Endodermal cell (in vitro differentiated cells): ENCODE data around the gene BPGM. TPM values are rescaled to one million over a fixed set of nuclear protein-coding genes. Genes with fewer than 3 reads are reported as not detected.

Experiments used
- DNase-seq: peaks from one replicate; pipeline ENCODE4 v3.0.0-alpha.2; 2017
- H3K27ac ChIP-seq: 2 replicates; pipeline ENCODE4 v1.5.1; 2013; ENCODE audit warnings: mild to moderate bottlenecking, low read depth, low read length, moderate library complexity
- H3K27me3 ChIP-seq: 2 replicates; pipeline ENCODE4 v1.6.1; 2013; ENCODE audit warnings: mild to moderate bottlenecking, low read length, moderate library complexity; ENCODE audit not compliant: insufficient read depth, control insufficient read depth, poor library complexity, severe bottlenecking
- H3K36me3 ChIP-seq: 2 replicates; pipeline ENCODE4 v1.7.0; 2013; ENCODE audit warnings: mild to moderate bottlenecking, low read length, moderate library complexity; ENCODE audit not compliant: control insufficient read depth, insufficient read depth
- H3K4me1 ChIP-seq: one replicate; pipeline ENCODE4 v1.7.0; 2013; ENCODE audit warnings: low read length; ENCODE audit not compliant: control insufficient read depth, insufficient read depth
- H3K4me3 ChIP-seq: 2 replicates; pipeline ENCODE4 v1.5.1; 2013; ENCODE audit warnings: mild to moderate bottlenecking, low read length, moderate library complexity
- H3K9ac ChIP-seq: 2 replicates; pipeline ENCODE4 v1.6.1; 2013; ENCODE audit warnings: mild to moderate bottlenecking, low read length, moderate library complexity; ENCODE audit not compliant: poor library complexity, severe bottlenecking; ENCODE audit errors: extremely low read depth
- H3K9me3 ChIP-seq: 2 replicates; pipeline ENCODE4 v1.6.1; 2013; ENCODE audit warnings: mild to moderate bottlenecking, low read length, moderate library complexity; ENCODE audit not compliant: control insufficient read depth
- H3K27ac Mint-ChIP-seq: 2 replicates; pipeline ENCODE4 v1.8.0; 2020; ENCODE audit warnings: mixed read lengths
- H3K27me3 Mint-ChIP-seq: 2 replicates; pipeline ENCODE4 v1.8.0; 2021; ENCODE audit warnings: mild to moderate bottlenecking, mixed read lengths; ENCODE audit not compliant: insufficient read depth
- H3K36me3 Mint-ChIP-seq: 2 replicates; pipeline ENCODE4 v1.8.0; 2020; ENCODE audit warnings: low read depth, mixed read lengths
- H3K4me1 Mint-ChIP-seq: 2 replicates; pipeline ENCODE4 v1.8.0; 2020; ENCODE audit warnings: mixed read lengths
- H3K4me3 Mint-ChIP-seq: 2 replicates; pipeline ENCODE4 v1.8.0; 2020; ENCODE audit warnings: mild to moderate bottlenecking, moderate library complexity, mixed read lengths
- H3K9me3 Mint-ChIP-seq: 2 replicates; pipeline ENCODE4 v1.8.0; 2020; ENCODE audit warnings: mild to moderate bottlenecking, mixed read lengths
- WGBS, 2 experiments: methylation state at CpG; one replicate each; pipeline versions ENCODE4 v1.1.5 to v1.1.7; 2013; ENCODE audit warnings: missing lambda C conversion rate in 2 of 2, mixed read lengths in 1 of 2; ENCODE audit not compliant: insufficient coverage in 1 of 2, insufficient read length in 1 of 2; 5-methylcytosine and 5-hydroxymethylcytosine counted together
- total RNA-seq, 2 donors: library from RNA; stranded (reverse); fragmentation: NEBNext Ultra II Directional in 1 of 2; extraction: Animal tissue kit (Norgen Biotek cat#: 25700) in 1 of 2; gene quantifications; 2 replicates in 1 of 2; 3 replicates in 1 of 2; pipeline ENCODE4 v1.2.1, GENCODE V29; 2021
- TF ChIP-seq, protein P1 (sequence below): fragments of 200-600 bp; sonication (generic); conservative IDR thresholded peaks from 2 replicates; pipeline ENCODE4 v1.5.0; 2021; ENCODE audit warnings: antibody characterized with exemption, mild to moderate bottlenecking

The BPGM gene
- total RNA-seq, 2 donors from 2014 or later, result 11.1 to 16.1 TPM

DNA sequence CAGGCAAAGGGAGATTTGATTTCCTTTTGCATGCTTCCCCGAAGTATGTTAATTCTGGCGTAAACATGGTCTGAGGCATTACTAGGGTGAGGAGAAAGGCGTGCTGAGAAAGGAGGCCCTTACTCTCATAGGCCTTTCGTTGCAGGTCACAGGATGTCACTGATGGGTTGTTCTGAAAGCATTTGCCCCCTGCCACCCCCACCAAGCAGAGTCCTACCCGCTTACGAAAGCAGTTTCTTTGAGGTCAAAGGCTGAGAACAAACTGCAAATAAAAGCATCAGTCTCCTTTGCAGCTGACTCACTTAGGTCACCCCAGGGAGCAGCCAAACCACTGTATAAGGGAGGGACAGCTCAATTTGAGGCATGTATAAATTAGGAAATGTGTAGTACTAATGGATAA lies 57.1 kb downstream of the BPGM start:
- no peak overlapping the region for H3K9ac ChIP-seq
- Mint-ChIP-seq H3K9me3 (no peaks in the 10 kb centered on the region), H3K27me3 (no peaks in the 10 kb centered on the region), H3K36me3 (no peaks in the 10 kb centered on the region), H3K4me3 (no peak overlapping the region), H3K4me1 (peaks cover 6% of the 10 kb centered on the region), H3K27ac (no peak overlapping the region)
- peaks cover 5% of the 10 kb centered on the region for H3K4me1 ChIP-seq
- whole genome bisulfite sequencing, 2 experiments, result 75% methylated on average over 6 of the region's 6 CpGs; no CpG with 5 or more reads in 1 of the 2 experiments
- H3K27ac ChIP-seq, result no peak overlapping the region
- TF ChIP-seq, protein P1, sequence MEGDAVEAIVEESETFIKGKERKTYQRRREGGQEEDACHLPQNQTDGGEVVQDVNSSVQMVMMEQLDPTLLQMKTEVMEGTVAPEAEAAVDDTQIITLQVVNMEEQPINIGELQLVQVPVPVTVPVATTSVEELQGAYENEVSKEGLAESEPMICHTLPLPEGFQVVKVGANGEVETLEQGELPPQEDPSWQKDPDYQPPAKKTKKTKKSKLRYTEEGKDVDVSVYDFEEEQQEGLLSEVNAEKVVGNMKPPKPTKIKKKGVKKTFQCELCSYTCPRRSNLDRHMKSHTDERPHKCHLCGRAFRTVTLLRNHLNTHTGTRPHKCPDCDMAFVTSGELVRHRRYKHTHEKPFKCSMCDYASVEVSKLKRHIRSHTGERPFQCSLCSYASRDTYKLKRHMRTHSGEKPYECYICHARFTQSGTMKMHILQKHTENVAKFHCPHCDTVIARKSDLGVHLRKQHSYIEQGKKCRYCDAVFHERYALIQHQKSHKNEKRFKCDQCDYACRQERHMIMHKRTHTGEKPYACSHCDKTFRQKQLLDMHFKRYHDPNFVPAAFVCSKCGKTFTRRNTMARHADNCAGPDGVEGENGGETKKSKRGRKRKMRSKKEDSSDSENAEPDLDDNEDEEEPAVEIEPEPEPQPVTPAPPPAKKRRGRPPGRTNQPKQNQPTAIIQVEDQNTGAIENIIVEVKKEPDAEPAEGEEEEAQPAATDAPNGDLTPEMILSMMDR, result no peak
- no peaks in the 10 kb centered on the region for H3K36me3 ChIP-seq
- H3K27me3 ChIP-seq, result no peaks in the 10 kb centered on the region
- H3K9me3 ChIP-seq, result no peaks in the 10 kb centered on the region
- no peak for DNase-seq
- H3K4me3 ChIP-seq, result no peak overlapping the region

DNA sequence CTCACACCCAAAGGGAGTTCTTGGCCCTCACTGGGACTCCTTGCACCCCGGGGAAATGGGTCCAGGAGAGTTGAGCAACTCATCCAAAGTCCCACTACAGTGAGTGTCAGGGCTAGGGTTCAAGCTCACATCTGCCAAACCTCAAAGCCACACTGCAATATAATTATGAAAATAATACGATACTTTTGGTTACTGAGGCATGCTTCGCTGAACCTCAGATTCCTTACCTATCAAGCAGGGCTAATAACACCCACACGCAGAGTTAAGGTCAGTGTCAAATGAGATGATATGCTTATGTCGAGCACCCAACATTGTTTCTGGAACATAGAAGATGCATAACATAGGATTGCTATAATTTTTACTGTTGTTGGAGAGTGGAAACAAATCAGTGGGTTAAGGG lies 58.2 kb downstream of the BPGM start:
- Histone ChIP-seq H3K9ac (no peak overlapping the region), H3K9me3 (no peaks in the 10 kb centered on the region), H3K27me3 (no peaks in the 10 kb centered on the region), H3K4me1 (peaks cover 5% of the 10 kb centered on the region), H3K36me3 (no peaks in the 10 kb centered on the region), H3K27ac (no peak overlapping the region), H3K4me3 (no peak overlapping the region)
- H3K27me3 Mint-ChIP-seq, result no peaks in the 10 kb centered on the region
- H3K4me3 Mint-ChIP-seq, result no peak overlapping the region
- H3K27ac Mint-ChIP-seq, result no peak overlapping the region
- TF ChIP-seq, protein P1, result no peak
- no peak for DNase-seq
- H3K9me3 Mint-ChIP-seq, result no peaks in the 10 kb centered on the region
- H3K4me1 Mint-ChIP-seq, result peaks cover 6% of the 10 kb centered on the region
- H3K36me3 Mint-ChIP-seq, result no peaks in the 10 kb centered on the region
- 97 to 100% methylated on average over 3 to 5 of the region's 5 CpGs for WGBS, 2 experiments

DNA sequence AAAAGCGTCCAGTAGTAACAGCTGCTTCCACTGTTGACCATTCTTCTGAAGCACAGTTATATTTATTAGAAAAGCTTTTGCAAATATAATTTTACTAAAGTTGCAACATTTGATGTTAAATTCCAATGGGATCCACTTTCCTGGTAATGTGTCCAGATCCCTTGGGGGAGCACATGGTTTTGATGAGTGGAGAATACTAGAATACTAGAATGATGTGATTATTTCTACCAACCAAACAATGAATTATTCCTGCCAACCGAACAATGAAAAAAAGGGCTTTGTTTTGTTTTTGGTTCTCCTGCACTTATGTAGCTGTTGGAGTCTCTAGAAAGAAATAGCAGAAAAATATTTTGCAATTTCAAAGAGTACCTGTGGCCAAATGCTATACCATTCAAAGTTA lies 59.1 kb downstream of the BPGM start:
- Mint-ChIP-seq H3K27me3 (no peaks in the 10 kb centered on the region), H3K4me3 (no peak overlapping the region), H3K36me3 (no peaks in the 10 kb centered on the region), H3K9me3 (no peaks in the 10 kb centered on the region), H3K27ac (no peak overlapping the region), H3K4me1 (peaks cover 9% of the 10 kb centered on the region)
- no peaks in the 10 kb centered on the region for H3K36me3 ChIP-seq
- WGBS, 2 experiments, result 46% methylated on average over 2 of the region's 2 CpGs; no CpG with 5 or more reads in 1 of the 2 experiments
- TF ChIP-seq, protein P1, result no peak
- H3K27me3 ChIP-seq, result no peaks in the 10 kb centered on the region
- no peak overlapping the region for H3K27ac ChIP-seq
- no peaks in the 10 kb centered on the region for H3K9me3 ChIP-seq
- DNase-seq, result no peak
- peaks cover 5% of the 10 kb centered on the region for H3K4me1 ChIP-seq
- no peak overlapping the region for H3K4me3 ChIP-seq
- H3K9ac ChIP-seq, result no peak overlapping the region
